NCI-H226 (cell line): ENCODE measurements around the gene GSE1.

Experiments used
- DNase-seq: peaks from one replicate; pipeline ENCODE4 v3.0.0-alpha.2; 2015

GSE1 gene

DNA sequence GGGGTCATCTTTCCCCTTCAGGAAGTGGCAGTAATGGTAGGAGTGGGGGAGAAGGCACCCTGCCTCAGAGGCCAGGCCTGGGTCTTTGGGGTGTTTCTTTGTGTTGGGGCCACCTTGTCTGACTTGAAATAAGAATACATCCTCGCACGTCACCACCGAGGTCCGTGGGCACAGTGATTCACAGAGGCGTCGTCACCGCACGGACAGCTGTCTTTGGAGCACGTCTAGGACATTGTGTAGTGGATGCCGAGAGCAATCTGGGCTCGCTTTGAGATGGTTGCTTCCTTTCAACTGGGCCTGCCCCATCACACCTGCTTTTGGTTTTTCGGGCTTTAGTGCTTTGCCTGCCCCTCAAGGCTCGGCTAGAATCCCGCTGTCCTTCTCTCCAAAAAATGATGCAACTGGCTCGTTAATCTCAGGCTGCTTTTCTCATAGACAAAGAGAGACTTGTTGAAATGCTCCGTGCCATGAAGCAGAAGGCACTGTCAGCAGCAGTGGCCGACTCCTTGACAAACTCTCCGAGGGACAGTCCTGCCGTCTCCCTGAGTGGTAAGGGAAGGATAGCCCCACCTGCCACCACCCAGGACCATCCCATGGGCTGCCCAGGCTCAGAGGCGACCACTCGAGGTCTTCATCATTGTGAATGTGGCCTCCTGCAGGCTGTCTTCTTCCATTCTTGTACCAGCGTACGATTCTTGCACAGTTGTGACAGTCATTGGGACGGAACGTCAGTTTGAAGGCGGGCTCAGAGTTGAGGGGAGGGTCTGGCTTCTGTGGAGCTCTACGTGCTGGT, 51.7 kb downstream of the GSE1 start:
- DNase-seq, result no peak

DNA sequence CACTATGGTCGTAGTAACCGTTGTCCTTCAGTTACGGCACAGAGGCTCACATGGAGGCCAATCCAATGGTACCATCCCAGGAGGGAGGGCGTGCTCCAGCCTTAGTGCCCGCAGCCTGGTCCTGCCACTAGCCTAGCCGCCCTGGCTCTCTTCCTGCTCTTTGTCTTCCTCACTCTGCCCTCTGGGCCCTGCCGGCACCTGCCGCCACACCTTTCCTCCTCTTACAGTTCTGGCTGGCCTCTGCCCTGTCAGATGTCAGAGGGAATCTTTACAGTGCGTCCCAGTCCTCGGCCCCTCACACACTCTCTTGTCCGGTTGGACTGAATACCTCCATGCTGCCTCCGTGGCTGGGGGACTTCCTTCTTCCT, 52.2 kb downstream of the GSE1 start:
- DNase-seq, result no peak

DNA sequence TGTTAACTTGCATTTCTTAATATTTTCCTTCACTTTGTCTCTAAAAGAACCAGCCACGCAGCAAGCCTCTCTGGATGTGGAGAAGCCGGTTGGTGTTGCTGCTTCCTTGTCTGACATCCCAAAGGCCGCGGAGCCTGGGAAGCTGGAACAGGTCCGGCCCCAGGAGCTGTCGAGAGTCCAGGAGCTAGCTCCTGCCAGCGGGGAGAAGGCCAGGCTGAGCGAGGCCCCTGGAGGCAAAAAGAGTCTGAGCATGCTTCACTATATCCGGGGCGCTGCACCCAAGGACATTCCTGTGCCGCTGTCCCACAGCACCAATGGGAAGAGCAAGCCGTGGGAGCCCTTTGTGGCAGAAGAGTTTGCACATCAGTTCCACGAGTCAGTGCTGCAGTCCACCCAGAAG, 52.8 kb downstream of the GSE1 start:
- DNase-seq, result no peak

DNA sequence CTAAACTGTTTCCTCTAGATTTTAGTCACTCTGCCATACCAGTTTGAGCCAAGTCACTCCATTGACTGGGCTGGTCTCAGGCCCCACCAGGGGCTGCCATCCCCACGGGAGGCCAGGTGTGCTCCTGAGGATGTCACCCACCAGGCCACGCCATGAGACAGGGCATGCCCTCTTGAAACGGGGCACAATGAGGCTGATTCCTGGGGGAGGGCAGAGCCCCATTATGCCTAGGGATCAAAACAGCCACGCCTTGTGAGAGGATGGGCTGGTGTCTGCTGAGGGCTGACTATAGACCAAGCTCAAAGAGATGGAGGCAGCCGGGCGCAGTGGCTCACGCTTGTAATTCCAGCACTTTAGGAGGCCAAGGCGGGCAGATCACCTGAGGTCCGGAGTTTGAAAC, 54.1 kb downstream of the GSE1 start:
- no peak for DNase-seq

DNA sequence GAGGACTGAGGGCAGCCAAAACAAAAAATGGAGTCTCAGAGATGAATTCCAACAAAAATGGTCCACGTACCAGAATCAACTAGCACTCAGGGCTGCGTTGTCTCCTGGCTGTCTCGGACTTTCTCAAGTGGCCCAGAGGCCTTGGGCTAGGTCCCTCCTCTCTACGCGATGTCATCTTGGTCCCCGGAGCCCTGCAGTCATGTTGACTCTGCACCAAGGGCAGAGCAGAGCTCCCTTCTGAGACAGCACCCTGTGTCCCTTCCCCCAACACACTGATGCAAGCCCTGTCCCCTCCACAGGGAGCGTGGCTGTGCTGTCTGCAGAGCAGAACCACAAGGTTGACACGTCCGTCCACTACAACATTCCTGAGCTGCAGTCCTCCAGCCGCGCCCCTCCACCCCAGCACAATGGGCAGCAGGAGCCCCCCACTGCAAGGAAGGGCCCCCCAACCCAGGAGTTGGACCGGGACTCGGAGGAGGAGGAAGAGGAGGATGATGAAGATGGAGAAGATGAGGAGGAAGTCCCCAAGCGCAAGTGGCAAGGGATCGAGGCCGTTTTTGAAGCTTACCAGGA, 54.8 kb downstream of the GSE1 start:
- DNase-seq, result no peak

DNA sequence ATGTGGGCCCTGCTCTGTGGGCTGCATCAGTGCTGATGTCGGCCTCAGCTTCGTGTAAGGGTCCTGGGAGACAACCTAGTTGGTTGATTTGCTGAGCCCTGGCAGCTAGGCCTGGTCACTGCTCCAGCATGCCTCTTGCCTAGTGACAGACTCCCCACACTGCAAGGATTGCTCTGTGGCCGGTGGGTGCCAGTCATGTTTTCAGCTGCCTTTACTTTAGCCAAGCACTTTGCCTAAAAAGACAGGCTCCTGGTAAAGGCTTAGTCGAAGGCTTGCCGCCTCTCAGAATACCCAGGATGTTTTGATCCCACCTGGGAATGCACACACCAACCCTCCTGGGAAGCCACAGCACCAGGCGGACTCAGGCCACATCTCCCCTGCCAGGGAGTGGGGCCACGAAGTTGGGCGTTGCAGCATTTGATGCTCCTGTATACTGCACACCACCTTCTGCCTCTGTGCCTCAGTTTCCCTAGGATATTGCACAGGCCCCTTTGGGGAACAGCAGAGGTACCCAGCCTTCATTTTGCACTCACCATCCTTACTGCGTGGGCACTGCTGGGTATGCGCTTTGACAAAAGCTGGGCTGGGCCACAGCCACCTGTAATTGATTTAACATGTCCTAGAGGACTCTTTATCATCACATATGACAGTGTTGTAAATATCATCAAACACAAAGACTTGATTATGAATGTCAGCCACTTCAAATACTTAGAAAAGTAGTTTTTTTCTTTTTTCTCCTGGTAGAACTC, 55.7 kb downstream of the GSE1 start:
- DNase-seq, result no peak

DNA sequence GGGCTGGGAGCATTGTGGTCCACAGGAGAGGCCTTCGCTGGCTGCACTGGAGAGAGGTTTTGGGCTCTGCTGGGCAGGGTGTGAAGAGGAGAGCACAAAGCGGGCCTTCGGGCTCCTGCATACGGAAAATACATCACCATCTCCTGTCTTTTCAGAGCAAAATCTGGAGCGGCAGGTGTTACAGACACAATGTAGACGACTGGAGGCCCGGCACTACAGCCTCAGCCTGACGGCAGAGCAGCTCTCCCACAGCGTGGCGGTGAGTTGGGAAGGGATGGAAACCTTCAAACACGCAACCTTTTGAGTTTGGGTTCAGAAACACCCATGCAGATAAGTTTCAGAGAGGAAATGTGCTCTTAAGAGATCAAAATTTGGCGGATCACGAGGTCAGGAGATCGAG, 57.7 kb downstream of the GSE1 start:
- no peak for DNase-seq

DNA sequence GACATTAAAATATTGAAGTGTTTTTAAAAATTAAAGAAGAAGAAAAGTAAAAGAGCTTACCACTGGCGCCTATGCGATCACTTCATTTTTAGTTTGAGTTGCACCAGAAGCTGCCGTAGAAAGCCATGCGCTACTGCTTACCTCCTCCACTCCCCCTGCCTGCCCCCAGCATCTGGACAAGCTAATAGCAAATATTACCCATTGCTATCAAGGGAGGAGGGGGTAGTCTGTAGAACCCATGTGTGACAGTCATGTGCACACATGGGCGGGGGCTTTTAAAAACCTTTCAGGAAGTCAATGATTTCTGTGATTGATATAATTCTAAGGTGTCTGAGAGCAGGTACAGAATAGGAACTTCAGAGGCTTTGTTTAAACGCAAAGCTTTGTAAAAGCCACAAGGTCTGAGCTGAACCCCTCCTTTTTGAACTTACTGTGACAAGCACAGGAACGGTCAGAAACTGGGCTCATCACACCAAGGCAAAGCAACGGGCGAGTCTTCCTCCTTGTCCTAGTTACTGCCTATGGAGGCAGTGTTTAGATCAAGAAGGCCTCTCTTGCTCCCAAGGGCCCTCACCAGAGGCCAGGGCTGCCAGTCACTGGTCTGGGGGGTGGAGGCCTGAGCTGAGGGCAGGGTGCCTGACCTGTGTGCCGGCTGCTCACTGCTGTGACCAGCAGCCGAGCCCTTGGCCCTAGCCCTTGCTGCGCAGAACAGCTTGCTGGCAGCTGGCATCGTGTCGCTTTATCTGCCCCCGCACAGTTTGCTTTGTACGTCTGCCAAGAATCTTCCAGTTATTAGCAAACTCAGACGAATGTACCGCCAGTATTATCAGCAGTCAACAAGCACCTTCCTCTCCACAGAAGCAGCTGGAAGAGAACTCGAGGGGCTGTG, 60.7 kb downstream of the GSE1 start:
- no peak for DNase-seq

DNA sequence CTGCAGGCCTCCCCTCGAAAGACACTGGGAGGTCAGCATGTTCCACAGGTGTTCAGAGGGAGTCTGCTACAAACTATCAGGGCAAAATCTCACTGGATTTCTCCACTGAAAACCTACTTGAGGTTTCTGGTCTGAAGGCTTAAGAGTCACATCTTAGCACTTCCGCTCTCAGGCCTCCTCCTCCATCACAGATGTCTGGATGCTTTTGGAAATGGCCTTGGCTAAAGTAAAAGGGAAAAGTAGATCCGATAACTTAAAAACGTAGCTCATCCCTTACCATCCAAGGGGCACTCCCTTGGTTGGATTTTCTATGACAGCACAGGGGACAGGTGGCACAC, 61.3 kb downstream of the GSE1 start:
- DNase-seq, result no peak

DNA sequence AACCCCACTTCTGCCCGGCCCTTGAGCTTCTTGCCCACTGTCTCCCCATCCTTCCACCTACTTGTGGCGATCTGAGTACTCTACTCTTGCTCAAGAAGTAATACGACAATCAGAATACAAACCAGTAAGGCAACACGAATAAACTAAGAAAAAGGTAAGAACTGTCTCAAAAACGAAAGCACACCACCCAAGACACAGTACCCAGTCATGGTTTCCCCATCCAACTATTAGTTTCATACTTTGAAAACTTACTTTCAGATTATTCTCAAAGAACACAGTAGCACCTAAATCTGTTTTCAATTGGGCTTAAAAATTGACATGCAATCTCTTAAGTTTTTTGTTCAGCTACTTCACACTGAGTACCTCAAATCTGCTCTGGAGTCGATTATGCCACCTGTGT, 61.7 kb downstream of the GSE1 start:
- no peak for DNase-seq

DNA sequence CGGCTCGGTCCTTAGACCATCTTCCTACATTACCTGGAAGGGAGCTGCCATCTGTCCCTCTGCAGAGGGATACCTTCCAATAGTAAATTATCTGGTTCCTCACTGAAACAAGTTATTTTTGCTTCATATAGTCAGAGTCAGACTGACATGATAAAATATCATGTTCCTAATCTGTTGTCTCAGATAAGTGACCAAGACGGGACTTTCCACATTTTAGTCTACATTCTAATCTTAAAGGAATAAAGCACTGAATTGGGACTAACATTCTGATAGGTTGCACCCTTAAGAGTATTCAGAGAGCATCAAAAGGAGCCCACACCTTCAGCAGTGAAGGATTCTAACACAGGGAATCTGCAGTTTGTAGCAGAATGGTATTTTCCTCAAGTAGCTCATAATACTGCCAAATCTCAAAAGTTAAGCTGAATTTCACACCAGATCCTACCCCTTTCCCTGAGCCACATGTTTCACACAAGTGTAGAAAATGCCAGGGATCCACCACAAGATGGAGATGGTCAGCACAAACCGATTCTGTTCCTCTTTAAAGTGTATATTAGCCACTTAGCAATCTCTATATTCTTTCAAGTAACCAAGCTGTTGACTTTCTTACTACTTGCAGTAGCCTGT, 62.2 kb downstream of the GSE1 start:
- DNase-seq, result no peak

DNA sequence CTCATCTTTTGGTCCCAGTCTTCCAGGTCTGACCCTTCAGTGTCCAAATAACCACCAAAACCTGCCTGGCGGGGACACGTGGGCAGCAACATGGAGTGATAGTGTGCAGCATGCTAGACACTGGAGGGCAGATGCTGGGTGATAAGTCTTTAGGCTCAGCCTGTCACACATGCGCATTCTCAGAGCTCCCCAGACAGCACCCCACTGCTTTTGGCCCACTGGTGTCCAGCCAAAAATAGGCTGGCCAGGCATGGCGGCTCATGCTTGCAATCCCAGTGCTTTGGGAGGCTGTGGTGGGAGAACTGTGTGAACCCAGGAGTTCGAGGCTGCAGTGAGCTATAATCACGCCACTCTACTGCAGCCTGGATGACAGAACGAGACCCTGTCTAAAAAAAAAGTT, 63.3 kb downstream of the GSE1 start:
- no peak for DNase-seq

DNA sequence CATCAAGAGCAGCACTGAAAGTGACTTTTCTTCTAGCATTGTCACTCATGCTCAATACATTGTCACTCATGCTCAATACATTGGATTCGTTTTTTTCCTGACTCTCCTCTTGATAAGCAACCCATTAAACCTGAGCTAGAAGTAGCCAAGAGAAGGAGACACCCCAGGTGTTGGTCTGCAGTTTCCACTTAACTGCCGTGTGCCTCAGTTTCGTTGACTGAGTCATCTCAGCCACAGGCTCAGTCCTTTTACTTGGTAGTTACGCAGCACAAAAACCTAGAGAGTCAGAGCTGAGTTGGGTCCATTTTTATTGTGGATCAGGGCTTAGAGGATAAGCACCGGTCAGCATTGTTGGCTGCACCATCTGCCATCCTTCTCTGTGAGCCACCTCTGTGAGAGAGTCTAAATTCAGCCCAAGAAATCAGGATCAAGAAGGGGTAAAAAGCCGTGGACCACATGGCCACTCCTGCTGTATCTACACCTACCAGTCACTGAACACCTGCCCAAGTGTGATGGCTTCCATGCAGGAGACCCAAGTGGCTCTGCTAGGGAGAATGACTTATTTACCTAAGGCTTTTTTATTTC, 64.4 kb downstream of the GSE1 start:
- DNase-seq, result no peak

DNA sequence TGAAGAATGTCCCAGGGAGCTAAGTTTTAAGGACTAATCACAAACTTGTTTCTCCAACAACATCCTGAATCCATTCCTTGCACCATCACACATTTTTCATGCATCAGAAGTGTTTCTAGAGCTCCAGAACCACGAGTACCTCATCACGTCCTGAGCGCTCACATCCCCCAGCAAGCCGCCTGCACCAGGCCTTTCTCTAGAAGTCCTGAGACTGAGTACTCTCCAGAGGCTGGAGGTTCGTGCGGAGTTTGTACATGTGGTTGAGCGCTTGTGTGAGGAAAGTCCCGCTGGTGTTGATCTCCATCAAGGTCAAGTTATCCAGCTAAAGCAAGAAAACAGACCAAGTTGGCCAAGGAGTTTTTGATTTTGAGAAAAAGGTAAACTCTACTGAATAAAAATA, 64.9 kb downstream of the GSE1 start:
- DNase-seq, result no peak

DNA sequence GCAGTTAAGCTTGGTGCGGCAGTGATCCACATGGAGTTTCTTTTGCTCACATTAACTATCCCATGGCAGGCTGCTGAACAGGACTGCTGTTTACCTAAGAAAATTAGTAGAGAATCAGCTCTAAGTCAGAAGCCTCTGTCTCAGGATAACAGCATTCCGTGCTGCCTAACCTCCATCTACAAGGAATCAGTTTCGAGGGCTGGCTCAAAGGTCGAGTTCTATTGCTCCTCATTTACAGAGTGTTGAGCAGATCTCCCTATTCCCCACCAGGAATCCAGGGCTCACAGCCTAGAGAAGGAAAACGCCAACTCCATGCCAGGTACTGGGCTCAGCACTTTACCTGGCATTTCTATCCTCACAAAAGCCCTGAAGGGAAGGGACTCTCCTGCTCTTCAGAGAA, 65.7 kb downstream of the GSE1 start:
- no peak for DNase-seq

DNA sequence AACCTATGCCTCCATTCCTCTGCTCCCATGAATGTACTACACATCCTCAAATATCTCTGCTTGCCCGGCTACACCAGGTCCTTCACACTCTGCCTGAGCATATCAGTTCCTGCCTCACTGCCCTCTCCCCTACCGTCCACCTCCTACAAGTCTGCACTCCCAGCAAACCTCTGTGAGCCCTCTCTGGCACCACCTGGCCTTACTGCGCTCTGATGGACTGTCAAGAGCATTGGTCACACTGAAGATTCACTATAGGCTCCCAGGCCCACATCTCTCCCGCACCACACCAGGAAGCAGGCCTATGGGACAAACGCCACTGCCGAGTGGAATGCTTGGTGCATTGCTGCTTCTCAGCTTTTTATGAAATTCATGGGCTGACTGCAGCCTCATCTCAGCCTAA, 66.7 kb downstream of the GSE1 start:
- no peak for DNase-seq

DNA sequence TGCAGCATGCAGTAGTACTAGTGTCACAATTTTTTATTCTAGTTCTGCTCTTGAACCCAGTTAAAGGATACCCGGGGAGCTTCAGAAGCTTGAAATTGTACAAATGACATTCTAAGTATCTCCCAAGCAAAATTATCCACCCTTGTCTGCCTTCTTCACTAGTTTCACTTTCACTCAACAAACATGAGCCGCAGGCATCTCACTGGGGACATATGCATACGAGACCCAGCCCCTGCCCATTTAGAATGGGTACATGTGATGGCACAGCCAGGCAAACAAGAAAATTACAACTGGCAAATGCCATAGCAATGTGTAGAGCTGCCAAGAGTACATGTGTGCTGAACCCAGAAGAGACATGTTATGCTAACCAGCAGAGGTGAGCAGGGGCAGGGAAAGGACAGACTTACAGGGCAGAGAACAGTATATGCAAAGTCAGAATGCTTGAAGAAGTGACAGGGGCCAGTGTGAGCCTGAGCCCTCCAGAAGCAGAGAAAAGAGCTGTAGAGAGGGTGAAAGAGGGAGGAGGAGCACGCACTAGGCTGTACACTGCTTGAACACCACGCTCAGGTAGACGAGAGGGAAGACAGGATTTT, 67.3 kb downstream of the GSE1 start:
- DNase-seq, result no peak

DNA sequence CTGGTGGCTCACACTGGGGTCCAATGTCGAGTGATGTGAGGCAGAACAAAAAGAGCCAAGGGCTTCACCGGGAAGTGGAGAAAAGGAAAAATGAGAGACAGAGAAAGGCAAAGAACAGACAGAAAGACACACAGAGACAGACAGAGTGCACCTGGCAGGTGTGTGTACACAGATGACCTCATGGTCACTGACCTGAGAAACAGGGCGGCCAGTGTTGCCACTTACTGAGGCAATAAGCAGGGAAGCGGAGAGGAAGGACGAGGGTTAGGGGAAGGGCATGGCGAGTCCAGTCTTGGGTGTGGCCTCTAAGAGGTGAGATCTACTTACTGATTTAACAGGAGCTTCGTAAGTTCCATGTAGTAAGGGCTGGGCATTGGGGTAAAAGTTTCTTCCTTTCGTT, 68.1 kb downstream of the GSE1 start:
- no peak for DNase-seq

DNA sequence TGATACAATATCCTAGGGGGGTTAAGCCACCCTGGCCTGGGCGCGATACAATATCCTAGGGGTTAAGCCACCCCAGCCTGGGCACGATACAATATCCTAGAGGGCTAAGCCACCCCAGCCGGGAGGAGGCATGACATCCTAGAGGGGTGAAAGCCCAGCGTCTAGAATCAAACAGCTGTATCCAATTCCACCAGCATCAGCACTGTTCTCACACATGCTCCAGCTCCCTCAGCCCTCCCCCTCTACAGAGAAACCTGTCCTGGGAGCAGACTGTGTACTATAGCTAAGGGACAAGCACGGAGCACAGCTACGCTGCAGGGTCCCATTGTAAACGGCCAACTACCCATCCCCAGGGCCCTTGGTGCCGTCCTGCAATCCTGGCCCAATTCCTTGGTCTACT, 69.4 kb downstream of the GSE1 start:
- DNase-seq, result no peak

DNA sequence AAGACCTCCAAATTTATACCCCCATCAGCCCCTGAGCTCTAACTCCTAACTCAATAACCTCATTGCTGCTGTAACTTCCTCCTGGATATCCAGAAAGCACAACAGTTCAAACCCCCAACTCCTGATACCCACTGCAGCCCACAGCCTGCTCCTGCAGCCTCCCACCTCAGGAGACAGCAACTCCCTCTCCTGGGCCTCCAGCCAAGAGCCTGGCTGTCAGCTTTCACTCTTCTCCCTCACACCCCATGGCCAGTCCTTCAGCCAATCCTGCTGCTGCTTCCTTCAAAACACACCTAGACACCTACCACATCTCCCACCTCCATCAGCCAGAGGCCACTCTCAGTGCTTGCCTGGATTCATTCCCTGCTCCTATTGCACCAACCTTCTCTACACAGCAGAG, 70.2 kb downstream of the GSE1 start:
- no peak for DNase-seq

DNA sequence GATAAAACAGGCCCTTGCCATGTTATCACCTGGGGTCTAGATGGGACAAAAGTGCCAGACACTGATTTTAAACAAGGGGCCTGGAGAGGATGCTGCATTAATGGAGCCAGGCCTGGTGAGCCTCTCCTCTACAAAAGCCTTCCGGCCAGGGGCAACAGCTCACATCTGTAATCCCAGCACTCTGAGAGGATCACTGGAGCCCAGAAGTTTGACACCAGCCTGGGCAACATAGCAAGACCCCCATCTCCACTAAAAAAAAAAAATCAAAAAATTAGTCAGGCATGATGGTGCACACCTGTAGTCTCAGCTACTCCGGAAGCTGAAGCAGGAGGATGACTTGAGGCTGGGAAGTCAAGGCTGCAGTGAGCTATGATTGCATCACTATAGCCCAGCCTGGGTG, 72.1 kb downstream of the GSE1 start:
- DNase-seq, result no peak

DNA sequence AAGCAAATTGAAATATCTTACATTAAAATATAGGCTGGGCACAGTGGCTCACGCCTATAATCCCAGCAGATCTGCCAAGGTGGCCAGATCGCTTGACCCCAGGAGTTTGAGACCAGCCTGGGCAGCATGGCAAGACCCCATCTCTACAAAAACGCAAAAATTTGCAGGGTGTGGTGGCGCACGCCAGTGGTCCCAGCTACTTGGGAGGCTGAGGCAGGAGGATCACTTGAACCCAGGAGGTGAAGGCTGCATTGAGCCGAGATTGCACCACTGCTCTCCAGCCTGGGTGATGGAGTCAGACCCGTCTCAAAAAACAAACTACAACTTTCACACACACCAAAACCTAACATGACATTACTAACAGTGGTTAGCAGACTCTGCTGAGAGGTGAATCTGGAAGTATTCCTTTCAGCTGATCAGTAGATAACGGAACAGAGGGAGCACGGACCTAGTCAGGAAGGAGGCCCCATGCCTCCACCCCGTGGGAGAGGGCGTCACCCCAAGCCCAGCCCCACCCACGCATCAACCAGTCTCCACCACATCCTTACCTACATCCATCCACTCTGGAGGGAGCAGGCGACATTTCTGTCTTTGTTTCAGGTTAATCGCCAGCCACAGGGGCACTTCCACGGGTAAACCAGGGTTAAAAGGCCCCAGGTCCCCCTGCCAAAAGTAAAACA, 73.9 kb downstream of the GSE1 start:
- DNase-seq, result no peak
